GOT3 (cell line): ENCODE results near the gene CYP46A1.
A peak's percentile ranks its signal among the peaks of the same experiment; 100 is the strongest.
"Not testable (repeated sequence)": the region's sequence is repeated elsewhere in the genome, so short reads cannot be mapped to it uniquely, and the experiment has no call there.

Experiments
- DNase-seq: peaks from one replicate; lab custom pipeline; 2025; ENCODE audit warnings: mixed read lengths; lab: John Stamatoyannopoulos, UW

Gene CYP46A1

GRCh38 chr14:99757331-99758070 is 73.4 kb downstream of the CYP46A1 start:
- DNase-seq = peak; percentile 27

DNA sequence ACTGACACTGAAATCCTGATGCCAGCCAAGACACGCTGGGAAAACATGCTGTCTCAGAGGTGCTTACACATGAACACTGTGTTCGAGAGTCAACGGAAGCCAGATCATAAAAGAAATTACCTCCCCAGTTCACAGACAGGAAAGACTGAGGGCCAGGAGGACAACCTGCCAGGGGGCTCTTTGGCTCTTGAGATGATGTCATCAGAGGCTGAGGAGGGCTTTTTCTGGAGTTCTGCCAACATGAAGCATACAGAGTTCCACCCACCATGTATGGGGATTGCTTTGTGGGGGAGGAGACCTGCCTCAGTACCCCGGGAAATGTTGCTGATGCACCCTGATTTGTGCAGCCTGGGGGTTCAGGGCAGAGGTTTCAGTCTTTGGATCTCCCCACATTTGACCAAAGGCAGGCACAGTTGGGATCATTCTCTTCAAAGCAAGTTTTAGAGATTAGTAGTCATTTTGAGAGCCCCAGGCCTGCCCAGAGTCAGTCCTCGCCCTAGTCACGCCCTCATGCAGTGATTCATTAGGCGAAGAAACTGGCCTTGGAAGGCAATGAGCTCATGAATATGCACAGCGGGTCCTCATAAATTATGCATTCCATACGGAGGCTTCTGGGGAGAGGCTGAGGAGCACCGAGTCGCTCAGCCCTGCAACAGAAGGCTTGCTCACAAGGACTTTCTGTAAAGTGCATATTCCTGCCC is 74.2 kb downstream of the CYP46A1 start:
- DNase-seq = no peak

DNA sequence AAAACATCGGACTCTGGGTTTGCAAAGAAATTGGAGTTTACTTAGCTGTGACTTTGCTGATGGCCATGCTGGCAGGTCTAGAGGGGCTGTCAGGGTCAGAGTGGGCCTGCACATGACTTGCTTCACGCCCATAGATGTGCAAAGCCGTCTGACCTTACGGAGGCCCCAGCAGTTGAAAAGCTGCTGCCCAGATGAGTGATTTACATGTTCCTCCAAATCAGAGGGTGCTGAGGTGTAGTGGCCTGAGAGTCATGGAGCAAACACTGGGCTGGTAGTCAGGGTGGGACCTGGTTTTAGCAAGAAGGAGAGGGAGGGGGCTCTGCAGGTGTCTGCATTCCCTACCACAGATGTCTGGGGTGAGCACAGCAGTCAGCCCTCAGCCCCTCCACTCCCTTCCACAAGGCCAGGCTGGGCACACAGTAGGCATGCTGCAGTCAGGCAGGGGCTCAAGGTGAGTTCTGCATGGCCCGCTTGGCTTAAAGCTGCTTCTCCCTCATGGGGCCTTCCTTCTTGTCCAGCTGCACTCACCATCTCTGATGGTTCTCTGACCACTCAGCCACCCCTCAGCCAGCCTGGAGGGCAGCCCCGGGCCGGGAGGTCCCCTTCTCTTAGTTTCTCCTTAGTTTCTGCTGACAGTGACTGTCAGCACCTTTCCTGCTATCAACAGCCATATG is 74.9 kb downstream of the CYP46A1 start:
- no peak for DNase-seq

DNA sequence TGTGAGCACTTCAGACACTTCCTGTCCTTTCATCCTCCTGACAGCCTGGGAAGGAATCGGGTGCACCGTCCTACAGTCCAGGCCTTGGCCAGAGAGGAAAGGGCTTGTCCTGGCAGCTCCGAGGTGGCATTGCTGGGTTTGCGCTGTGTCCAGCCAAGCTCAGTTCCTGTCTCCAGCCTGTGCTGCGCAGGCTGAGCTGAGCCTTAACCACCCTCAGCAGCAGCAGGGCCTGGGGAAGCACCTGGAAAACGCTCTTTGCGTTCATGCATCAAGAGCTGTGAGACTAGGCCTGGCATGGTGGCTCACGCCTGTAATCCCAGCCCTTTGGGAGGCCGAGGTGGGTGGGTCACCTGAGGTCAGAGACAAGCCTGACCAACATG is 75.4 kb downstream of the CYP46A1 start:
- no peak for DNase-seq

DNA sequence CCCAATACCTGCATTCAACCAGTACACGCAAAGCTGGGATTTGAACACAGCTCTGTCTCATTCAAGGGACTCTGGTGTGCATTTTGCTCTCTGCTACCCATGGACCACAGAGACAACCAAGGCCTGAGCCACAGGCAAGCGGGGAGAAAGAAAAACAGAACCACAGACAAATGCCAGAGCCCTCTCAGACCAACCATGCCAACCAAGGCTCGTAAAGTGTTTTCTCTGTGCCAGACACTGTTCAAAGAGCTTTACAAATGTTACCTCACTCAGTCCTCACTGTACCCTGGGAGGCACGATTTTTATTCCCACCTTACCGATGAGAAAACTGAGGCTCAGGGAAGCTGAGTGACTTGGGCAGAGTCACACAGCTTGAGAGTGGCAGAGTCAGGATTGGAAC is 76.7 kb downstream of the CYP46A1 start:
- no peak for DNase-seq

GRCh38 chr14:99762911-99763310 is 78.8 kb downstream of the CYP46A1 start:
- DNase-seq = not testable (repeated sequence)

DNA sequence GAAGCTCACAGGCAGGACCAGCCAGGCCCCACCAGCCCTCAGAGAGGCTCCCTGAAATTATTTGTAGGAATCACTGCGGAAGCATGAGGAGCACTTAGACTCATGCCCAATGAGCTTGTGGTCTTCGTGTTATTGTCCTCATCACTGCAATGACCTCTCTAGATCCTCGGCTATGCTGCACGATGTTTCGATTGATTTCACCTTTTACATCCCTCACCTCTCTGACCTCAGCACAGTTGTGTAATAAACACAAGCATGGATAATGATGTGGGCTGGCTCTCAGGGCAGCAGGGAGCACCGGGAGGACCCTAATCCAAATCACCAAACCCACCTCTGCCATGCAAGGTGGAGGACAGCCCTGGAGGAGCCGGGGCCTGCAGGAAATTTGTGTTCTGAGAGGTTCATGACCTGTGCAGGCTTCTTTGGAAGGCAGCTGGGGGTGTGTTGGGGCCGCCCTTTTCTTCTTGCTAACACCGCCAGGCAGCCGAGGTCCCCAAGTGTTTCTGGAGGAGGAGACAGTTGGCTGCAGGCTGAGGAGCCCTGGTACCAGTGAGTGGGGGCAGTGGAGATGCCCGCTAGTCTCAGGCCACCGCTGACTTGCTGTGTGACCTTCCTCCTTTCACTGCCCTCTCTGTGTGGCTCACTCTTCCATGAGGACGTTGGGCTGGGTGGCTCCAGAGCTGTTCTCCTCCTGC is 79.6 kb downstream of the CYP46A1 start:
- no peak for DNase-seq

DNA sequence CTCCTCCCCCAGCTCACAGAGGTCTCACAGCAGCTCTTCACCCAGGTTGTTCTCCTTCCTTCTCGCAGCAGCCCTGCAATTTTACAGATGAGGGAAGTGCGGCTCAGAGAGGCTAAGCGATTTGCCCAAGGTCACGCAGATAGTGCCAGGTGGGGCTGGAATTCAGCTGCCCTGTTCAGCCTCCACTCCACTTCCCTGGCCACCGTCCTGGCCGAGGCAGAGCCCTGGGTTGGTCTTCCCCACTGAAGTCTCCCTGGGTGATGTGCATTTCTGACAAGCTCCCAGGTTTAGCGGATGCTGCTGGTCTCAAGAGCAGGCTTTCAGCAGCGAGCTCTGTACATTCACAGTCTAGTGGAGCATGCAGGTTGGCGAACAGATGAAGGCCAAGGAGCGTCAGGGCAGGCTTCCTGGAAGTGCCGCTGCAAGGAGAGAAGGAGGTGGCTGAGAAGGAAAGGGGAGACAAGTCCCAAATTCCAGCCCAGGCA is 80.2 kb downstream of the CYP46A1 start:
- no peak for DNase-seq

DNA sequence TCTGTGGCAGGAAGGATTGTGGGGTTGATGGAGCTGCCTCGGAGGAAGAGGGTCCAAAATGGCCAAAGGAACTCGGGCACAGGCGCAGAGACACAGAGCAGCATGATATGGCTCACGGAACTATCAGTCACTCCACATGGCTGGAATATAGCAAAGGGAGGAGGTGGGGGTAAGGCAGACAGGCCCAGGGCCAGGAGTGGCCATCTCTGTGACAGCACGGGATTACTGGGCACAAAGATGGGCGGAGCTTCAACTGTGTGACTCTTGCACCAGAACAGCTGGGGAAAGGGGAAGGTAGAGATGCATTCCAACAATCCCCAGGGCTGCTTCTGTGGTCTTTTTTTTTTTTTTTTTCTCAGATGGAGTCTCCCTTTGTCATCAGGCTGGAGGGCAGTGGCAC is 84.3 kb downstream of the CYP46A1 start:
- no peak for DNase-seq

DNA sequence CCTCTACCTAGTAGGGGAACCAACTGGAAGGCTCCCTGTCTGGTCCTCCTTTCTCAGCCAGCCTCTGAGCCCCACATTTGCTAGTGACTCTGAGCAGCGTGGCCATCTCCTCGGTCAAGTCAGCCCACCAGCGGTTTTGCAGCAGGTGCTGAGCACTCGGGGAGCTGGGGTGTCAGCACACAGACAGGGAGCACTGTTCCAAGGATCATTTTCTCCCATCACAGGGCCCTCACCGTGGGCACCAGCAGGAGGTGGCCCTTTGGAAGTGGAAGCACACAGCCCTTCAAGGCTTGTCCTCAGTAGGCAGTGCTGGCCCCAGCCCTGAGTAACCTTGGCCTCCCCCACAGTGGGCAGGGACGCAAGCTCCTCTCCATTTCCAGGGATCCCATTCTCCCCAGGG is 85.0 kb downstream of the CYP46A1 start:
- no peak for DNase-seq

GRCh38 chr14:99769799-99770198 is 85.7 kb downstream of the CYP46A1 start:
- DNase-seq = no peak

DNA sequence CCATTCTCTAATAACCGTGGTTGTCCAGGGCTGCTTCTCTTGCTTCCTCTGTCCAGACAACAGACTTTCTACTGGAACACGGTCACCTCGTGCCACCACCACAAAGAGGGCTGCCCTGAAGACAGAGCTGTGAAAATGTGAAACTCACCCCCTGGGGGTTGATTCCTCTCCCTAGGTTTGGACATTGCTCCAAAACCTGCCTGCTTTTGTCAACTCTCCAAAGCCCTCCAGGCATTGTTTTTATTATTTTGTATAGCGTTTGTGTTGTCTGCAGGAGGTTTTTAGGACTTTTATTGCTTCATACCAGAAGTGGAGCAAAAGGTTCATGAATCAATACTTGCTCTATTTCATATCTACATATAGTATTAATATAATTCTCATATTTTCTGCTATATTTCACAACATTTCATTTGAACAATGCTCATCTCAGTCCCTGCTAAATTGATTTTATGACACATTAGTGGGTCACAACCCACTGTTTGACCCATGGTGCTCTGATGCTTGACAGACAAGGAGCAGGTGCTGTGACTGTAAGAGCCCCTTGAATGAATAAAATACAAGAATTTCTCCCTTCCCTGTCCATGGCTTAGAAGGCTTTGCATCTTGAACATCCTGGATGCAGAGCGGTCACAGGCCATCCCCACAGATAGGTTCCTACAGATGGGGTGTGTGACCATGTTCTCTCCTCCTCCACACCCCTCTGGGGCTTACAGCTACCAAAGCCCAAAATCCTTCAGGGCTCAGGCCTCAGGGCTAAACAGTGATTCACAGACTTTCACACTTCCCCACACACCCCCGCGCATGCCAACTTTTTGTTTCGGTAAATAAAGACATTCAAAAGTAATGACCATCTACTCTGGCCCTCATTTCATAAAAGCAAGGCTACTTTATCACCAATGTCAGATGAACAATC is 88.5 kb downstream of the CYP46A1 start:
- no peak for DNase-seq

- no peak for DNase-seq
Observed at GRCh38 chr14:99773521-99774497, 89.7 kb downstream of the CYP46A1 start.

DNA sequence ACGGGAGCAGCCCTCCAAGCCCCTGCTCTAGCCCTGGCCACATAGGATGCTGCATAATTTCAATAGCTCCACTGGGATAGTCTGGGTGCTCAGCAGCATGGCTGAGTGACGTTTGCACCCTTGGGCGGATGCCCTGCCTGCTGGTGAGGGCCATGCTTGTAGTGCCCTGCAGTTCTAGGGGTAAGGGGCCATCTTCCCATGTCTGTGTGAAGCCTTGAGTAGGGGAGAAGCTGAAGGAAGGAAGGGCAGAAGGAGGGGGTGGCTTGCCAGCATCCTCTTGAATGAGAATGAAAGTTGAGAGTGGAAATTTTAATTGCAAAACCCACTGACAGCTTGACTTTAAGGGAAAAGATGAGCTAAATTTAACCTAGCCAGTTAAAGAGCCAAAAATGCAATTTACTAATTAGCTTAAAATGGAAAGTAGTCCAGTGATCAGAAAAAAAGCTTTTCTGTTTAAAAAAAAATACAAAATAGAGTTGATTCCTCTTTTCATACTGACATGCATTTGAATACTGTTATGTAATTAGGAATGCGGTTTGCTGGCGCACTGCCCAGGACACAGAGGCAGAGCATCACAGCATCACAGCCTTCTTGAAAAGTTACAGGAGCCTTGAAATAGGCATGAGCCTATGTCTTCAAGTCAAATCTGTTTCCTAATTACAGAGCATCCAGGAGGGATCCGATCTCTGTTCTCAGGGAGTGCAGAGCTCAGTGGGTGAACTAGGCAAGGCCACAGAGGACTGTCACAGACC is 90.6 kb downstream of the CYP46A1 start:
- DNase-seq = no peak

- no peak for DNase-seq
Observed at GRCh38 chr14:99775351-99775750, 91.3 kb downstream of the CYP46A1 start.
